ENCODE data around the gene SLC25A6.
"Not testable (repeated sequence)": the region's sequence is repeated elsewhere in the genome, so short reads cannot be mapped to it uniquely, and the experiment has no call there.

Gene SLC25A6

GRCh38 chrX:1351981-1352714 is 39.8 kb downstream of the SLC25A6 start:
- no peak for DNase-seq

GRCh38 chrX:1349606-1350005 is 42.3 kb downstream of the SLC25A6 start:
- DNase-seq: not testable (repeated sequence)

- no peak for DNase-seq
Observed at GRCh38 chrX:1341545-1342184, 50.2 kb downstream of the SLC25A6 start.

GRCh38 chrX:1336948-1337779 is 54.7 kb downstream of the SLC25A6 start:
- no peak for DNase-seq

- no peak for DNase-seq
Observed at GRCh38 chrX:1336331-1336943, 55.5 kb downstream of the SLC25A6 start, which contains the start of gene IL3RA. Gene IL3RA, plus strand, starts transcription at chrX:1336785. Its CDS starts 4,981 bp downstream, at chrX:1341766.

Data from activated naive CD4-positive, alpha-beta T cell (primary cell).